Stimulated activated CD8-positive, alpha-beta memory T cell treated with anti-CD3 and anti-CD28 coated beads, Interleukin-7, amount 100 ng/mL, for 24 hours (primary cell): ENCODE measurements around the gene MIAT.

Experiments
- DNase-seq: peaks from one replicate; pipeline ENCODE4 v3.0.0-alpha.2; 2020; ENCODE audit warnings: low read depth

MIAT gene

GRCh38 chr22:26669060-26669481 lies 11.7 kb downstream of the MIAT start:
- DNase-seq, result no peak

GRCh38 chr22:26670459-26670858 lies 13.1 kb downstream of the MIAT start:
- DNase-seq, result no peak

GRCh38 chr22:26671317-26672059 lies 14.1 kb downstream of the MIAT start:
- peak; percentile 52 for DNase-seq

GRCh38 chr22:26672060-26672471 lies 14.7 kb downstream of the MIAT start:
- no peak for DNase-seq

GRCh38 chr22:26672590-26673468 lies 15.4 kb downstream of the MIAT start:
- peak; percentile 87 for DNase-seq

GRCh38 chr22:26673486-26673885 lies 16.1 kb downstream of the MIAT start:
- DNase-seq, result no peak

- no peak for DNase-seq
Observed at GRCh38 chr22:26674211-26675190, 17.1 kb downstream of the MIAT start.

- DNase-seq, result no peak
Observed at GRCh38 chr22:26675687-26676268, 18.4 kb downstream of the MIAT start.

- DNase-seq, result no peak
Observed at GRCh38 chr22:26677217-26677616, 19.8 kb downstream of the MIAT start.

- DNase-seq, result peak; percentile 50
Observed at GRCh38 chr22:26679003-26679629, 21.7 kb downstream of the MIAT start.

- DNase-seq, result no peak
Observed at GRCh38 chr22:26680485-26680884, 23.1 kb downstream of the MIAT start.

GRCh38 chr22:26681395-26681821 lies 24.0 kb downstream of the MIAT start:
- DNase-seq, result no peak

- DNase-seq, result no peak
Observed at GRCh38 chr22:26684168-26684567, 26.8 kb downstream of the MIAT start.

GRCh38 chr22:26685601-26686000 lies 28.2 kb downstream of the MIAT start:
- DNase-seq, result no peak

- no peak for DNase-seq
Observed at GRCh38 chr22:26687439-26687838, 30.1 kb downstream of the MIAT start.

GRCh38 chr22:26689513-26690301 lies 32.3 kb downstream of the MIAT start:
- DNase-seq, result no peak

GRCh38 chr22:26690654-26691376 lies 33.4 kb downstream of the MIAT start:
- DNase-seq, result no peak

- no peak for DNase-seq
Observed at GRCh38 chr22:26691377-26691716, 34.0 kb downstream of the MIAT start.

GRCh38 chr22:26692215-26692614 lies 34.8 kb downstream of the MIAT start:
- no peak for DNase-seq

- no peak for DNase-seq
Observed at GRCh38 chr22:26697151-26697550, 39.8 kb downstream of the MIAT start.
